HG03442 (cell line): ENCODE results near the gene ZRANB3.
"Not testable (repeated sequence)": the region's sequence is repeated elsewhere in the genome, so short reads cannot be mapped to it uniquely, and the experiment has no call there.

Experiments used
- ATAC-seq: cut with Tn5 transposase; IDR thresholded peaks from one replicate; pipeline ENCODE4 v1.9.1; 2021; ENCODE audit warnings: mild to moderate bottlenecking, moderate library complexity; ENCODE audit not compliant: unreplicated experiment

ZRANB3 gene

DNA sequence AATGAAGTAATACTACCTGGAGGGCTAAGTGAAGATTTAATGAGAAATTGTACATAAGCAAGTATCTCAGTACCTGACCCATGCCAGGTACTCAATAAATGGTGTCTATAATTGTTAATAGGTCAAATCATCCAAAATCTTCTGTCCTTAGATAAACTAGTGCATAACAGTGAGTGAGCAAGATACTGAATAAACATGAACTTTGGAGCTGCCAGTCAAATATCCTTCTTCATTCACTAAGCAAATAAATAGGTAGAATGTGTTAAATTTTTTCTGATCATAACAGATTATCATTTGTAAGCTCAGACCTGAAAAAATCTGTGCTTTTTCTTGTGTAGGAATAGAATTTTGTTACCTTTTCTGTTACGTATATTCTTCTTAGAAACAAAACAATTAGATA is 439.3 kb downstream of the ZRANB3 start:
- no peak for ATAC-seq

DNA sequence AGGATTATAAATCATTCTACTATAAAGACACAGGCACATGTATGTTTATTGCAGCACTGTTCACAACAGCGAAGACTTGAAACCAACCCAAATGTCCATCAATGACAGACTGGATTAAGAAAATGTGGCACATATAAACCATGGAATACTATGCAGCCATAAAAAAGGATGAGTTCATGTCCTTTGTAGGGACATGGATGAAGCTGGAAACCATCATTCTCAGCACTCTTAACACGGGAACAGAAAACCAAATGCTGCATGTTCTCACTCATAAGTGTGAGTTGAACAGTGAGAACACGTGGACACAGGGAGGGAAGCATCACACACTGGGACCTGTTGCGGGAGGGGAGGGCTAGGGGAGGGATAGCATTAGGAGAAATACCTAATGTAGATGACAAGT is 441.4 kb downstream of the ZRANB3 start:
- not testable (repeated sequence) for ATAC-seq
